ENCODE measurements around the gene HDAC9.
"Not testable (repeated sequence)": the region's sequence is repeated elsewhere in the genome, so short reads cannot be mapped to it uniquely, and the experiment has no call there.

The HDAC9 gene

GRCh38 chr7:18975689-18976280 lies 480.2 kb downstream of the HDAC9 start:
- ChIA-PET POLR2A (no interaction called here), CTCF (interaction anchor here (1.4 kb wide), 1 partner anchor 126 kb away, joined by 3 read pairs; no protein-coding TSS in a partner anchor)
- TF ChIP-seq CTCF (IDR thresholded peaks at IDR 0.05; ENCODE audit: insufficient read depth, low read length, missing control alignments): no peak
- H3K4me3 ChIP-seq (ENCODE audit: low read depth, low read length): no peak overlapping the region
- no peak for DNase-seq (ENCODE audit: low read depth, low spot score)

DNA sequence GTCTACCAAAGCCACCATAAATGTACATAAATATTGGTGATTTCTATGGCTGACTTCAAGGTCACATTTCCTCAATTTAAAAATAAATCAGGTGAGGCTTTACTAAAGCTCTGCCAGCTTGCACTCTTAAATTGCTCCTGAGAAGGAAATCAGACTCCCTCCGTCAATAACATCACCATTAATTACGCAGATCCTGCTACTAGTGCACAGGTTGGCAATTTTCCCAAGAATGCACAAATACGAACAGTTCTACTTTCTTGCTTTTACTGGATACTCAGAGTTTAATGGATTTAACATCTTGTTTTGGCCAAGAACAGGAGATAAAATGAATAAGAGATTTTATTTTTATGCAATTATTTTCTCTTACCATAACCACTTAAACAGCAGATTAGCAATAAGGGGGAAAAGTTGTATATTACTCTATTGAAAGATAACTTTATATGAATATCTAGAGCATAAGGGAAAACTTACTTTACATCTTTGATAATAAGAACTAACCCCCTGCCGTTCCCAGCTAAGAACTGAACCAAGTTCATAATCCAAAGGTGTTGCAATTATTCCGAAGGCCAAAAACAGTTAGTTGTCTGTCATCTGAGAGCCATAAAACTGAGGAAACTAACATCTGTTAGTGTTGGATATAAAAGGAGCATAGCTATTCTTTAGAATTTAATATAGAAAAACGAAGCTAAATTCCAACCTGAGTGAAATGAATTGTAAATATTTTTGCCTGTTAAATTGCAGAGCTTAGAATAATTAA lies 481.3 kb downstream of the HDAC9 start:
- no peak for TF ChIP-seq CTCF (IDR thresholded peaks at IDR 0.05; ENCODE audit: insufficient read depth, low read length, missing control alignments)
- ChIA-PET CTCF (interaction anchor here (0.7 to 1.4 kb wide), 4 partner anchors 16 to 146 kb away, joined by 3 read pairs; no protein-coding TSS in a partner anchor), POLR2A (no interaction called here)
- H3K4me3 ChIP-seq (ENCODE audit: low read depth, low read length): no peak overlapping the region
- DNase-seq (ENCODE audit: low read depth, low spot score): no peak

GRCh38 chr7:18978108-18978495 lies 482.6 kb downstream of the HDAC9 start:
- TF ChIP-seq CTCF (IDR thresholded peaks at IDR 0.05; ENCODE audit: insufficient read depth, low read length, missing control alignments): no peak
- peak; percentile 79 for DNase-seq (ENCODE audit: low read depth, low spot score)
- ChIA-PET POLR2A (interaction anchor here (0.7 to 0.8 kb wide), 2 partner anchors 35 to 140 kb away, joined by 3 read pairs; partner anchors contain the start of gene TWIST1), CTCF (interaction anchor here (1.1 to 1.3 kb wide), 2 partner anchors 131 to 388 kb away, joined by 3 read pairs; no protein-coding TSS in a partner anchor)
- H3K4me3 ChIP-seq (ENCODE audit: low read depth, low read length): no peak overlapping the region

- DNase-seq (ENCODE audit: low read depth, low spot score); CTCF ChIA-PET; POLR2A ChIA-PET; H3K4me3 ChIP-seq (ENCODE audit: low read depth, low read length): not testable (repeated sequence)
These were observed 495.2 kb downstream of the HDAC9 start for GRCh38 chr7:18990700-18991099.

DNA sequence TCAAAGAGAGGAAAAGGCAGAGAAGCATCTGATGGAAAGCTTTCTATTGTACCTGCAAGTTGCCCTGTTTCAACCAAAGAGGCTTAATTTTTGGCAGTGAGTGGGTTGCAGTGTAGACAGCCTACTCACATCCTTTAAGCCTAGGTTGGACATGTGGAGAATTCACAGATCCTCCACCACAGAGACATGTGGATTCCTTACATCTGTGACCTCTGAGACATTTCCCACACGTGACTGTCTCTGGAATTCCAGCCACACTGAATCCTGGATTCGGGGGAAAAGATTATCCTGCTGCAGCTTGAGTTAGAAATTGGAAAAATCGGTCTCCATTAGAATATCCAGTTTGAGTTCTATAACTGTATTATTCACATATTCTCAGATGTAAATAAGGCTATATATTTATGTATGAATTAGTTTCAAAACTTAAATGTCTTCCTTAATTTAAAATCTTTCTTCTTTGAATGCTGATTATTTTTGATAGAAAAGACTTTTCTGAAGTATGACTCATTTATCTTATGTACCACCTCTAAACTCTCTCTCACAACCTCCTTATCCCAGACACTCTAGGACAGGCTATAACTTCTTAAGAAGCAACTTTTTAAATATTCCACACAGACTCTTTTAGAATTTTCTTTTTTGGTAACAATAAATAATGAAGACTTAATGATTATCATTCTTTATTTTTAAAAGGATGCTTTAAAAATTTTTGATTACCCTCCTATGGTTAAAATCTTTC lies 498.6 kb downstream of the HDAC9 start:
- no peak for DNase-seq (ENCODE audit: low read depth, low spot score)
- POLR2A ChIA-PET: no interaction called here
- CTCF ChIA-PET: interaction anchor here (1.7 kb wide), 1 partner anchor 301 kb away, joined by 7 read pairs; no protein-coding TSS in a partner anchor
- no peak overlapping the region for H3K4me3 ChIP-seq (ENCODE audit: low read depth, low read length)
- TF ChIP-seq CTCF (IDR thresholded peaks at IDR 0.05; ENCODE audit: insufficient read depth, low read length, missing control alignments): no peak

DNA sequence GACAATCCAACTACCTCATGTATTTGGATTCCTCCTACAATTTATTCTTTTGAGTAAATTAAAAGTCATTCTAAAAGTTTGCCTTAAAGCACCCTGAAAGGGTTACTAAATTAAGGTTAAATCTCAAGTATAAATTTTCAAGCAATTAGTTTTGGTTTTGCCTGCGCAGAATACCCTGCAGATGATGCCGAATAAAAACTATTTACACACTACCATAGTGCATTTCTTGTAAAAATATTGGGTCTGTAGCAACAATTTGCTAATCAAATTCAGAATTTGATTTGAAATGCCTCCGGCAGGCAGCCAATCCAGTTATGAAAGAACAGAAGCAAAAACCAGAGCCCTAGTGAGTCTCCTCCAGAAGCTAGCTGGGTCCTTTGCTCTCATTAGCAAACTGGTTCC lies 499.7 kb downstream of the HDAC9 start:
- ChIA-PET CTCF (interaction anchor here (1.7 kb wide), 1 partner anchor 302 kb away, joined by 7 read pairs; no protein-coding TSS in a partner anchor), POLR2A (no interaction called here)
- no peak for TF ChIP-seq CTCF (IDR thresholded peaks at IDR 0.05; ENCODE audit: insufficient read depth, low read length, missing control alignments)
- no peak overlapping the region for H3K4me3 ChIP-seq (ENCODE audit: low read depth, low read length)
- DNase-seq (ENCODE audit: low read depth, low spot score): no peak

Measured in AG04449 (cell line).